ENCODE results near the gene OARD1.

OARD1 gene

GRCh38 chr6:41100871-41101287 lies 28.7 kb upstream of the OARD1 start:
- Histone ChIP-seq H3K36me3 (ENCODE audit: control insufficient read depth in 2 of 2, insufficient read depth in 1 of 2, low read length in 2 of 2) (peaks cover 41 to 47% of the 10 kb centered on the region in 2 experiments), H3K4me3 (ENCODE audit: low read depth, low read length) (no peak overlapping the region)
- CTCF ChIA-PET, result interaction anchor here (0.6 to 0.9 kb wide), 2 partner anchors 8 to 205 kb away, joined by 3 to 4 read pairs; no protein-coding TSS in a partner anchor

DNA sequence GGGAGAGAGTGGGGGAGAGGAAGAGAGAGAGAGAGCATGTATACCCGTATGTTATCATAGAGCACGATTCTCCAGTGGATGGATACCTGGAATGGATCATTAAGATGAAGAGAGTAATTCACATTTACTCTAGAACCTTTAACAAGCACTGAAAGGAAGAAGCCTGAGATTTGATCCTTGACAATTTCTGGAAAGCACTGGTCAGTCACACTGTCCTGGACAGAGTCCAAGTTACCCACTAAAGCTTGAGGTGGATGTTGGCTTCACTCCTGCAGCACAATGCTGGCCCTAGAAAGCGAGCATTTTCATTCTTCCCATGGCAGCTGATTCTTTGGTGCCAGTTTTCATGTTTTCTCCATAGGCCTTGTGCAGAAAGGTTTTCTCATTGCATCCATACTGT lies 26.2 kb upstream of the OARD1 start:
- Histone ChIP-seq H3K27ac (ENCODE audit: extremely low read depth, low read depth, low read length) (no peak overlapping the region), H3K4me3 (ENCODE audit: low read depth, low read length) (no peak overlapping the region), H3K36me3 (ENCODE audit: control insufficient read depth in 2 of 2, insufficient read depth in 1 of 2, low read length in 2 of 2) (peaks cover 65 to 72% of the 10 kb centered on the region in 2 experiments), H3K9me3 (ENCODE audit: control insufficient read depth, insufficient read depth, low read depth, low read length) (no peaks in the 10 kb centered on the region), H3K4me1 (ENCODE audit: control insufficient read depth, insufficient read depth, low read length) (no peaks in the 10 kb centered on the region)
- no peak for TF ChIP-seq ZNF645 (tag by site-specific recombination; IDR thresholded peaks at IDR 0.05)
- TF ChIP-seq ZNF529 (tag by site-specific recombination; IDR thresholded peaks at IDR 0.05; ENCODE audit: insufficient replicate concordance), result no peak
- no peak for TF ChIP-seq ZNF76 (tag by site-specific recombination; IDR thresholded peaks at IDR 0.05; ENCODE audit: borderline replicate concordance, low read depth)
- TF ChIP-seq ZBTB7A (tag by site-specific recombination; IDR thresholded peaks at IDR 0.05; ENCODE audit: low read depth), result no peak
- TF ChIP-seq ZNF398 (tag by site-specific recombination; IDR thresholded peaks at IDR 0.05), result no peak
- no peak for TF ChIP-seq KLF8 (tag by site-specific recombination; IDR thresholded peaks at IDR 0.05)
- TF ChIP-seq HIC1 (tag by site-specific recombination; IDR thresholded peaks at IDR 0.05), result no peak
- TF ChIP-seq ZNF596 (tag by site-specific recombination; IDR thresholded peaks at IDR 0.05), result no peak
- TF ChIP-seq ZNF561 (tag by site-specific recombination; IDR thresholded peaks at IDR 0.05; ENCODE audit: borderline replicate concordance), result no peak
- no peak for TF ChIP-seq SCRT1 (tag by site-specific recombination; IDR thresholded peaks at IDR 0.05; ENCODE audit: borderline replicate concordance)
- TF ChIP-seq, protein P1, sequence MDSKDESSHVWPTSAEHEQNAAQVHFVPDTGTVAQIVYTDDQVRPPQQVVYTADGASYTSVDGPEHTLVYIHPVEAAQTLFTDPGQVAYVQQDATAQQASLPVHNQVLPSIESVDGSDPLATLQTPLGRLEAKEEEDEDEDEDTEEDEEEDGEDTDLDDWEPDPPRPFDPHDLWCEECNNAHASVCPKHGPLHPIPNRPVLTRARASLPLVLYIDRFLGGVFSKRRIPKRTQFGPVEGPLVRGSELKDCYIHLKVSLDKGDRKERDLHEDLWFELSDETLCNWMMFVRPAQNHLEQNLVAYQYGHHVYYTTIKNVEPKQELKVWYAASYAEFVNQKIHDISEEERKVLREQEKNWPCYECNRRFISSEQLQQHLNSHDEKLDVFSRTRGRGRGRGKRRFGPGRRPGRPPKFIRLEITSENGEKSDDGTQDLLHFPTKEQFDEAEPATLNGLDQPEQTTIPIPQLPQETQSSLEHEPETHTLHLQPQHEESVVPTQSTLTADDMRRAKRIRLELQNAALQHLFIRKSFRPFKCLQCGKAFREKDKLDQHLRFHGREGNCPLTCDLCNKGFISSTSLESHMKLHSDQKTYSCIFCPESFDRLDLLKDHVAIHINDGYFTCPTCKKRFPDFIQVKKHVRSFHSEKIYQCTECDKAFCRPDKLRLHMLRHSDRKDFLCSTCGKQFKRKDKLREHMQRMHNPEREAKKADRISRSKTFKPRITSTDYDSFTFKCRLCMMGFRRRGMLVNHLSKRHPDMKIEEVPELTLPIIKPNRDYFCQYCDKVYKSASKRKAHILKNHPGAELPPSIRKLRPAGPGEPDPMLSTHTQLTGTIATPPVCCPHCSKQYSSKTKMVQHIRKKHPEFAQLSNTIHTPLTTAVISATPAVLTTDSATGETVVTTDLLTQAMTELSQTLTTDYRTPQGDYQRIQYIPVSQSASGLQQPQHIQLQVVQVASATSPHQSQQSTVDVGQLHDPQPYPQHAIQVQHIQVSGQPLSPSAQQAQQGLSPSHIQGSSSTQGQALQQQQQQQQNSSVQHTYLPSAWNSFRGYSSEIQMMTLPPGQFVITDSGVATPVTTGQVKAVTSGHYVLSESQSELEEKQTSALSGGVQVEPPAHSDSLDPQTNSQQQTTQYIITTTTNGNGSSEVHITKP (tag by site-specific recombination; IDR thresholded peaks at IDR 0.05), result no peak
- TF ChIP-seq GLI2 (tag by site-specific recombination; IDR thresholded peaks at IDR 0.05; ENCODE audit: borderline replicate concordance, low read depth), result no peak
- no peak for TF ChIP-seq ZNF146 (tag by site-specific recombination; IDR thresholded peaks at IDR 0.05)
- no peak for TF ChIP-seq SP3 (tag by site-specific recombination; IDR thresholded peaks at IDR 0.05)
- TF ChIP-seq ZNF610 (tag by site-specific recombination; IDR thresholded peaks at IDR 0.05; ENCODE audit: borderline replicate concordance), result no peak
- ChIA-PET POLR2A (no interaction called here), CTCF (interaction anchor here (1.2 kb wide), 1 partner anchor 84 kb away, joined by 5 read pairs; no protein-coding TSS in a partner anchor)

More at GRCh38 chr6:41100871-41101287, 28.7 kb upstream of the OARD1 start:
- Histone ChIP-seq H3K27ac (ENCODE audit: extremely low read depth, low read depth, low read length) (no peak overlapping the region), H3K9me3 (ENCODE audit: control insufficient read depth, insufficient read depth, low read depth, low read length) (no peaks in the 10 kb centered on the region), H3K4me1 (ENCODE audit: control insufficient read depth, insufficient read depth, low read length) (no peaks in the 10 kb centered on the region)
- TF ChIP-seq ZNF292 (tag by site-specific recombination; IDR thresholded peaks at IDR 0.05; ENCODE audit: borderline replicate concordance, low read depth), result no peak
- no peak for TF ChIP-seq ZNF37A (tag by site-specific recombination; IDR thresholded peaks at IDR 0.05)
- no peak for TF ChIP-seq ZNF600 (tag by site-specific recombination; IDR thresholded peaks at IDR 0.05)
- TF ChIP-seq MYNN (tag by site-specific recombination; IDR thresholded peaks at IDR 0.05; ENCODE audit: borderline replicate concordance), result no peak
- no peak for TF ChIP-seq ZXDB (tag by site-specific recombination; IDR thresholded peaks at IDR 0.05)
- no peak for TF ChIP-seq TCF7L2 (IDR thresholded peaks at IDR 0.05; ENCODE audit: borderline replicate concordance, low read depth, low read length)
- TF ChIP-seq, protein P2, sequence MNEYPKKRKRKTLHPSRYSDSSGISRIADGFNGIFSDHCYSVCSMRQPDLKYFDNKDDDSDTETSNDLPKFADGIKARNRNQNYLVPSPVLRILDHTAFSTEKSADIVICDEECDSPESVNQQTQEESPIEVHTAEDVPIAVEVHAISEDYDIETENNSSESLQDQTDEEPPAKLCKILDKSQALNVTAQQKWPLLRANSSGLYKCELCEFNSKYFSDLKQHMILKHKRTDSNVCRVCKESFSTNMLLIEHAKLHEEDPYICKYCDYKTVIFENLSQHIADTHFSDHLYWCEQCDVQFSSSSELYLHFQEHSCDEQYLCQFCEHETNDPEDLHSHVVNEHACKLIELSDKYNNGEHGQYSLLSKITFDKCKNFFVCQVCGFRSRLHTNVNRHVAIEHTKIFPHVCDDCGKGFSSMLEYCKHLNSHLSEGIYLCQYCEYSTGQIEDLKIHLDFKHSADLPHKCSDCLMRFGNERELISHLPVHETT (tag by site-specific recombination; IDR thresholded peaks at IDR 0.05), result no peak
- POLR2A ChIA-PET, result no interaction called here

All from HEK293 (cell line).